DMS153 treated with DMSO at 0.1 percent for 48 hours (cell line): ENCODE data around the gene C2orf74.
A peak's percentile ranks its signal among the peaks of the same experiment; 100 is the strongest.
"Not testable (repeated sequence)": the region's sequence is repeated elsewhere in the genome, so short reads cannot be mapped to it uniquely, and the experiment has no call there.

Experiments used
- DNase-seq: peaks from one replicate; lab custom pipeline; 2025; ENCODE audit not compliant: unreplicated experiment; lab: John Stamatoyannopoulos, UW

C2orf74 gene

GRCh38 chr2:61172671-61173070 lies 10.7 kb downstream of the C2orf74 start:
- DNase-seq = no peak

DNA sequence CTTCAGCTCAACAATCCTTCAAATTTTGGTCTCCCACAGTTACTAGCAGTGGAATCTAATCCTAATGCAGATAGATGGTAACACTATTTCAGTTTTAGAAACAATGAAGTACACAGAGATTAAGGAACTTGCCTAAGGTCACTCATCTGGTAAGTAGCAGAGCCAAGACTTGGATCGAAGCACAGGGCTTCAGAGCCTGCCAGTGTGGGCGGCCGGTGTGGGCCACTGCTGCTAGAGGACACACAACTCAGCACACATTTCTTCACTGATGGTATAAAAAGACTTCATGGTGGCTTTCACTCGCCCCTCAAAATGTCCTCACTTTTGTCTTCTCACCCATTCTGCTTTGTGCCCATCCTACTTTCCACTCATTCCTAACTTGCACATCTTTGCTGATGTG lies 11.1 kb downstream of the C2orf74 start:
- no peak for DNase-seq

DNA sequence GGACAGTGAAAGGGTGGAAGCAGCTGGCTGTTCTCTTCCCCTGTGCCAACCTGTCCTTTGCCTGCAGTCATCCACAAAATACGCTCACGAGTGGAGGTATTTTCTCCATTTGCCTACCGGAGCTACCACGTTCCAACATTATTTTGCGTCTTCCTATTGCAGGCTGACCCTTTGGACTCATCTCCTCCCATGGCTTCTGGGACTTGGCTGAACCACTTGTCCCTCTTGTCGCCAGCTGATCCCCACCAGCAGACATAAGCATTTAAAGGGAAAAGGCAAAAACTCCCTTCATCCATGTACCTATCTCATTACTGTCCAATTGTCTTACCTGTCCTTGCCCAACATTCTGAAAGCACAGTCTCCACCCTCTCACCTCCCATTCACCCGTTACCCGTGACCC lies 13.0 kb downstream of the C2orf74 start:
- DNase-seq = no peak

GRCh38 chr2:61176755-61177726 lies 15.1 kb downstream of the C2orf74 start:
- DNase-seq = peak; percentile 93

DNA sequence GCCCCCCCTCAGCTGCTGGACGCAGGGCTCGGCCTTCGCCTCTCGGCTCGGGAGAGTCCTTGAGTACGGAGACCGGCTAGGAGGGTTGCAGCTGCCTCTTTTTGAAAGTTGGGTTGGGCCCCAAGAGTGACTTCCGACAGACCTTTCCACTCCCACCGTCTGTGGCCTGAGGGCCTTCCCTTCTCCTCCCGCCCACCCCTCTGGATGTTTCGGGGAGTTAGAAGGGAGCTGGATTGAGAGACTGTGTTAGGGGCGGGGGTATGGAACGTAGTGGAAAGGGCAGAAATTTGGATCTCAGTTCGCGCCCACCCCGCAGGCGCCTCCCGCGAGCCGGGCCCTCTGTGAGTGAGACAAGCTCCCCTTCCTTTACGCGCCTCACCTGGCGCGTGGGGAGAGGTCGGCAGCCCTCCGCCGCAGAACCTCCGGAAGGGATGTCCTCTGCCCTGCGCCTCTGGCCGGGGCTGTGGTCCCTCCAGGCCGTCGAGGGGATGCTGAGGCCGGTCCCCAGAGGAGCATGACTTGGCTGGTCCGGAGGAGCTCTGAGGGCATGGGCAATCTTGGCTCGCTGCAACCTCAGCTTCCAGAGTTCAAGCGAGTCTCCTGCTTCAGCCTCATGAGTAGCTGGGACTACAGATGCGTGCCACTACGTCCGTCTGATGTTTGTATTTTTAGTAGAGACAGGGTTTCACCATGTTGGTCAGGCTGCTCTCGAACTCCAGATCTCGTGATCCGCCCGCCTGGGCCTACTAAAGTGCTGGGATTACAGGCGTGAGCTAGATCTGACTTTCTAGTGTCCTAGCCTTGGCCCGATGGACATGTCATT lies 15.9 kb downstream of the C2orf74 start:
- no peak for DNase-seq

DNA sequence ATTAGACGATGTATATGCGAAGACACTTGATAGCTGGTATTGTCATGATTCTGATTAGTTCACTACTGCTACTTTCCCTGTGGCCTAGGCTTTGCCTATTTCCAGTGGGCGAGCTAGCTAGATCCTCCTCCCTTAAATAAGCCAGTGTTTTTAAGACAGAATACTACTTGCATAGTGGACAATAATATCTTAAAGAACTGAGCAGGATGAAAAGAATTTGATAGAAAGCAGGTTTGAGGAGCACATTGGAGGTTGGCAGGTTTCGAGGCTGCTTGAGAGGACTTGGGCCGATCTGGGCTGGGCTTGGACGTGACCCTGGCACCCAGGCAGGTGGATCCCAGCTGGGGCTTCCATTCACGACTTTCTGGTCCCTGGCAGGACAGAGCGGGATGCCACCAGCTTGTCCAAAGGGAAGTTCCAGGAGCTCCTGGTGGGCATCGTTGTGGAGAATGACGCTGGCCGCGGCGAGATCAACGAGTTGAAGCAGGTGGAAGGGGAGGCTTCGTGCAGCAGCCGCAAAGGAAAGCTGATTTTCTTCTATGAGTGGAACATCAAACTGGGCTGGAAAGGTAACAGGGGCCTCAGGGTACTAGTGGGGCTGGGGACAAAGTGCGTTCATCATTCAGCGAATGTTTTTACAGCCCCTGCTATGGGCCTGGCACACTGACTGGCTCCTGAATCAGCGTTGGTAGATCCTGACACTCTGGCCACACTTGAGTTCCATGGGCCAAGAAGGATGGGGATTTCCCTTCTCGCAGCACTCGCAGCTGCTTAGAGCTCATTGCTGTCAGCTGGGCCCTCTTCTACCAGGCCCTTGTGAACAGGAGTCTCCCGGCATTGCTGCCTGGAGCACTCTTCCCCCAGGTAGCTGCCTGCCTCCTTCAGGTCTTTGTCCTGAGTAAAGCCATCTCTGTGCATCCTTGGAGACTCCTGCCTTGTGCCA lies 16.9 kb downstream of the C2orf74 start:
- DNase-seq = no peak

DNA sequence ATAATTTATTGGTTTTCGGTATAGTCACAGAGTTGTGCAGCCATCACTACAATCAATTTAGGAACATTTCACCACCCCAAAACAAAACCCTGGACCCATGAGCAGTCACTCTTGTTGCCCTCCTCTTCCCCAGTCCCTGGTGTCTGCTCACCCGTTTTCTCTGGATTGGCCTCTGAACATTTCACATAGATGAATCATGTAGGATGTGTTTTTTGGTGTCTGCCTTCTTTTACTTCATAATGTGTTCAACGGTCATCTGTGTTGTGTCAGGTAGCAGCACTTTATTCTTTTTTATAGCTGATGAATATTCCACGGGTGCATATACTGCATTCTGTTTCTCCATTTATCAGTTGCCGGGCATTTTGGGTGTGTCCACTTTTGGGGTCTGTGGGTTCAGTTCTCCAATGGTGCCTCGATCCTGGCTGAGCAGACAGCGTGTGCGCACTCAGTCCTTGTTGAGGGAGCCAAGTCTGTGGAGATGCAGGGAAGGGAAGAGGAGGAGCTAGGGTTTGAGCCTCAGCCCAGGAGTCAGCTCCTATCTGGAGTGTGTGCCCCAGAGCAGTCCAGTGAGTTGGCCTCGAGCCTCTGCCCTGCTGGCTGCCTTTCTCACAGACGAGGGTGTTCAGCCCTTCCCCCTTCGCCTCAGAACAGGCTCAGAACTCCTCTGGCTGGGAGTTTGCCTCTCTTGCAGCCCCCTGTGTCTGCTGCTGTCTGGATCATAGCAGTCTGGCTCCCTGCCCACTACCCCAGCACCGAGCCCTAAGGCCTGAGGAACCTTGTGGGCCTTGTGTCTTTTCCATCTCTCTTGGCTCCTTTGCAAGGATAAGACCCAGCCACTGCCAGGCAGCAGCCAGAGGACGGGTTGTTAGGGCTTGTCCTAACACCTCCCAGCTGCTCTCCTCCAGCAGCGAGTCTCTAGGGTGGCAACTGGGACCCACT lies 18.0 kb downstream of the C2orf74 start:
- DNase-seq = no peak

GRCh38 chr2:61180686-61181085 lies 18.7 kb downstream of the C2orf74 start:
- DNase-seq = no peak

DNA sequence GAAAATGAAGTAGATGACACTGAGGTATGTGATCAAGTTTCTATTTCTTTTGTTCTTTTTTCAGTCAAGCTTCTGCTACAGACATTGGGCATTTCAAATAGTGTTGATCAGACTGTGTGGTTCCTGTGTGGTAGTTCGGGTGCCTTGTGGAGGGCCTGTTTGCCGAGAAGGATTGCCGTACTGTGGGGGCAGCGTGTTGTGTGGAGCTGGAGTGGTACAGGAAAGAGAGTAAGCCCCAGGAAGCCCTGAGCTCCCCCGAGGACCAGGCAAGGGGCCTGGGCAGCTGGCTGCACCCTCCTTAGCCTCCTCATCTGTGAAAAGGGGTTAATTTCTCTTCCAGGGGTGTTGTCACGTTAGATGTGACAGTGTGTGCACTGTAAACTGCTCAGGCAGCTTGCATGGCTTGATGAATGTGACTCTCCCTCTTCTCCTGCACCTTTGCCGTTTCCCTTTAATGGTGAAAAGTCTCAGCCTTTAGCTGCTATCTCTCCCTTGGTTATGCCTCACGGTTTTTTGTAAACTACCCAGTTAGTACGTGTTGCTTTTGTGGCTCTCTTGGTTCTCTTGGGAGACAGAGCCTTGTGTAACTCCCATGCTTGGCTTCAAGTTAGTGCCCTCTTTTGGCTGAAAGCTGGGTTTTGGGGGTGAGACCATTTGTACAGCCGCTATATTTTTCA lies 19.5 kb downstream of the C2orf74 start:
- no peak for DNase-seq

GRCh38 chr2:61182059-61182383 lies 20.0 kb downstream of the C2orf74 start:
- no peak for DNase-seq

DNA sequence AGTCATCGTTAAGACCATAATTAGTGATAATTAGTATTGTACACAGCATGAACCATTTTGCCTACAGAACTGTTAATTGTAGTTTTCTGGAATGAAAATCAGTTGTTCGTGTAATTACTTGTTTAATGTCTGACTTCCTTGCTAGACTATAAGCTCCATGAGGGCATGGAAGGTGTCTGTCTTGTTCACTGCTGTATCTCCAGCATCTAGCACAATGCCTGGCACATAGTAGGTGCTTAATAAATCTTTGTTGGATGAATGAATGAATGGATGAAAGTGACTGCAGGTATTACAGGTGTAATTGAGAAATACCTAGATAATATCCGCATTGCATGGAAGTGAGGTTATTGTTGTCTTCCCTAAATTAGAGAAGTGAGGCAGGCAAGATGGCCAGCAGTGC lies 21.8 kb downstream of the C2orf74 start:
- DNase-seq = no peak

DNA sequence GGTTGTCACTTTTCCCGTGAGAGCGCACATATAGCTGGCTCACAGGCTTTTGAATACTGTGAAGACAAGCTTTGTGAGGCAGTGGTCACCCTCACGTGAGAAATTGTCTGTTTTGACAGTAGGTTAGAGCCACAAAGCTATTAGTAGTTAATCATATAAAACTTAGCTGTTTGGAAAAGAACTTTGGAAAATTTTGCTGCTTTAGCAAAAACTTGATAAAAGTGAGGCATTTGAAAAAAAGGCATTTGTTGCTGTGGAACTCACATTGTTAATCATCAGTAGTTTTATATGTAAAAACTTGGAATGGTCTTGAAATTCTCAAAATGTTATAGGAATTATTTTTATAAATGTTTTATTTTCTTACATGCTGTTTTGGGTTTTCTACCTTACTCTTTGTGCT lies 22.3 kb downstream of the C2orf74 start:
- no peak for DNase-seq

- no peak for DNase-seq
Observed at GRCh38 chr2:61185231-61185728, 23.3 kb downstream of the C2orf74 start.

- no peak for DNase-seq
Observed at GRCh38 chr2:61187085-61187484, 25.1 kb downstream of the C2orf74 start.

DNA sequence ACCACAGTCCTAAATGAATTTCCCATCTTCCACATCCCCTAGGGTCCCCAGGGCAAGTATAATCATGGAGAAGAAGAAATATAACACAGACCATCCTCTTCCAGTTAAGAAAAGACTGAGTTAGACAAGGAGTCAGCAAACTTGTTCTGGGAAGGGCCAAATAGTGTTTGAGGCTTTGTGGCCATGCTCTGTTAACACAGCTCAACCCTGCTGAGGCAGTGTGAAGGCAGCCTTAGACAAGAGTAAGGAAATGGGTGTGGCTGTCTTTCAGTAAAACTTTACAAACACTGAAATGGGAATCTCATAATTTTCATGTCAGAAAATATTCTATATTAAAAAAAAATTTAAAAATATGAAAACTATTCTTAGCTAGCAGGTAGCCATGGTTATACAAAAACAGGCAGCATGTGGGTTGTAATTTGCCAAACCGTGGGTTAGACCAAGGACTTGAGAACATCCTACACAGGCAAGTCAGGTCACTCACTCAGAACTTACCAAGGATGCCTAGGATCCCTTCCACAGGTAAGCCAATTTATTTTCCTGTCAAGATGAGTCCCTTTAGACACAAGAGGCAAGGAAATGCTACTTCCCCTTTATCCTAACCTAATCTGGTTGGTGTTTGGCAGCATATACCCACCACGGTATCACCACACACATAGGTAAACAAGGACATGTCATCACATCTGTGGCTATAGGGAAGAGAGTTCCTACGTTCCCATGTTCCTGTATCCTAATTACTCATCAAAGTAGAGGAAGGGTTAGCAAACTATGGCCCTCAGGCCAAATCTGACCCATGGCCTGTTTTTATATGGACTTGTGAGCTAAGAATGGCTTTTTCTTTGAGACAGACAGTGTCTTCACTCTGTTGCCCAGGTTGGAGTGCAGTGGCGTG lies 31.9 kb downstream of the C2orf74 start:
- DNase-seq = no peak

DNA sequence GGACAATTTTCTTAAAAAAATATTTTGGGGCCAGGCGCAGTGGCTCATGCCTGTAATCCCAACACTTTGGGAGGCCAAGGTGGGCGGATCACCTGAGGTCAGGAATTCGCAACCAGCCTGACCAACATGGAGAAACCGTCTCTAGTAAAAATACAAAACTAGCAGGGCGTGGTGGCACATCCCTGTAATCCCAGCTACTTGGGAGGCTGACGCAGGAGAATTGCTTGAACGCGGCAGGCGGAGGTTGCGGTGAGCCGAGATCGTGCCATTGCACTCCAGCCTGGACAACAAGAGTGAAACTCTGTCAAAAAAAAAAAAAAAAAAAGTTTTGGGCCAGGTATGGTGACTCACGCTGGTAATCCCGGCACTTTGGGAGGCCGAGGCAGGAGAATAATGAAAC lies 32.7 kb downstream of the C2orf74 start:
- DNase-seq = not testable (repeated sequence)

DNA sequence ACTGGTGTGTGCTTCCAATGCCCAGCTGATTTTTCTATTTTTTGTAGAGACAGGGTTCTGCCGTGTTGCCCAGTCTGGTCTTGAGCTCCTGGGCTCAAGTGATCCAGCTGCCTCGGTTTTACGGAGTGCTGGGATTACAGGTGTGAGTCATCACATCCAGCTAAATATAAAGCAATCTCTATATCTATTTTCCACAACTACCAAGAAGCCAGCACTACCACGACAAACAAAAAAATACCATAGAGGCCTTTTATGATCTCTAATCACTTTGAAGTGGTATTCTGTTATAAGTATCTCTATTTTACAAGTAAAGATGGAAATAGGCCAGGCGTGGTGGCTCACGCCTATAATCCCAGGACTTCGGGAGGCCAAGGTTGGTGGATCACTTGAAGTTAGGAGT lies 34.7 kb downstream of the C2orf74 start:
- DNase-seq = no peak

GRCh38 chr2:61205132-61205531 lies 43.1 kb downstream of the C2orf74 start:
- no peak for DNase-seq
